KMS-11 (cell line): ENCODE results near the gene SF3B6.

Source experiments
- H2AFZ ChIP-seq: fragments of 200-600 bp; sonication (generic); 2 replicates; pipeline ENCODE4 v1.6.1; 2016; ENCODE audit warnings: antibody characterized with exemption, mixed run types, low read depth
- H3K27ac ChIP-seq: fragments of 200-600 bp; sonication (generic); 2 replicates; pipeline ENCODE4 v1.6.1; 2016; ENCODE audit warnings: mild to moderate bottlenecking, mixed run types
- H3K27me3 ChIP-seq: fragments of 200-600 bp; sonication (generic); 2 replicates; pipeline ENCODE4 v1.6.1; 2017; ENCODE audit warnings: mild to moderate bottlenecking, low read depth, mixed run types, moderate library complexity; ENCODE audit not compliant: insufficient read depth
- H3K36me3 ChIP-seq: fragments of 200-600 bp; sonication (generic); 2 replicates; pipeline ENCODE4 v1.6.1; 2017; ENCODE audit warnings: mild to moderate bottlenecking, mixed run types; ENCODE audit not compliant: insufficient read depth
- H3K4me1 ChIP-seq: fragments of 200-600 bp; sonication (generic); 2 replicates; pipeline ENCODE4 v1.6.1; 2016; ENCODE audit warnings: mild to moderate bottlenecking, low read depth, mixed run types; ENCODE audit not compliant: poor library complexity, severe bottlenecking
- H3K4me2 ChIP-seq: fragments of 200-600 bp; sonication (generic); 2 replicates; pipeline ENCODE4 v1.7.0; 2016; ENCODE audit warnings: mild to moderate bottlenecking, mixed run types
- H3K4me3 ChIP-seq: fragments of 200-600 bp; sonication (generic); IDR thresholded peaks from 2 replicates; pipeline ENCODE4 v1.6.1; 2017; ENCODE audit warnings: low read depth, low read length, mixed read lengths; ENCODE audit not compliant: insufficient read depth
- H3K79me2 ChIP-seq: fragments of 200-600 bp; sonication (generic); 2 replicates; pipeline ENCODE4 v1.6.1; 2016; ENCODE audit warnings: low read depth, mixed run types; ENCODE audit not compliant: insufficient read depth
- H3K9ac ChIP-seq: fragments of 200-600 bp; sonication (generic); 2 replicates; pipeline ENCODE4 v1.6.1; 2016; ENCODE audit warnings: mild to moderate bottlenecking, mixed run types
- H4K20me1 ChIP-seq: fragments of 200-600 bp; sonication (generic); 2 replicates; pipeline ENCODE4 v1.6.1; 2016; ENCODE audit warnings: mild to moderate bottlenecking, mixed run types; ENCODE audit not compliant: insufficient read depth
- CTCF ChIP-seq: fragments of 200-600 bp; sonication (generic); conservative IDR thresholded peaks from 2 replicates; pipeline ENCODE4 v1.6.1; 2017; ENCODE audit warnings: low read depth, mild to moderate bottlenecking, antibody characterized with exemption, low read length, moderate library complexity, mixed read lengths

The SF3B6 gene

GRCh38 chr2:24083567-24084385, 7.7 kb upstream of the SF3B6 start:
- peak overlapping the region; percentile 92 for H3K27ac ChIP-seq
- no peaks in the 10 kb centered on the region for H3K79me2 ChIP-seq
- peaks cover 12% of the 10 kb centered on the region for H3K4me1 ChIP-seq
- H3K9ac ChIP-seq = peak overlapping the region; percentile 80
- peak overlapping the region; percentile 97 for H2AFZ ChIP-seq
- H3K4me2 ChIP-seq = peak overlapping the region; percentile 91
- no peaks in the 10 kb centered on the region for H3K36me3 ChIP-seq
- H4K20me1 ChIP-seq = no peaks in the 10 kb centered on the region
- no peak for TF ChIP-seq CTCF
- no peak overlapping the region for H3K4me3 ChIP-seq
- no peaks in the 10 kb centered on the region for H3K27me3 ChIP-seq

GRCh38 chr2:24082787-24083566, 6.9 kb upstream of the SF3B6 start:
- Histone ChIP-seq H3K4me2 (peak overlapping the region; percentile 91), H3K4me3 (no peak overlapping the region), H2AFZ (peak overlapping the region; percentile 97), H3K9ac (peak overlapping the region; percentile 80), H3K27ac (peak overlapping the region; percentile 92), H3K36me3 (no peaks in the 10 kb centered on the region), H3K4me1 (peaks cover 12% of the 10 kb centered on the region), H3K27me3 (no peaks in the 10 kb centered on the region), H4K20me1 (no peaks in the 10 kb centered on the region), H3K79me2 (no peaks in the 10 kb centered on the region)
- no peak for TF ChIP-seq CTCF

- no peak overlapping the region for H3K4me3 ChIP-seq
- no peaks in the 10 kb centered on the region for H3K27me3 ChIP-seq
- H3K9ac ChIP-seq = no peak overlapping the region
- TF ChIP-seq CTCF = no peak
- no peak overlapping the region for H3K27ac ChIP-seq
- no peaks in the 10 kb centered on the region for H4K20me1 ChIP-seq
- H3K4me2 ChIP-seq = no peak overlapping the region
- peaks cover 19% of the 10 kb centered on the region for H3K4me1 ChIP-seq
- H2AFZ ChIP-seq = no peak overlapping the region
- H3K79me2 ChIP-seq = peaks cover 2% of the 10 kb centered on the region; the same call in 1 of the 2 replicates
- H3K36me3 ChIP-seq = no peaks in the 10 kb centered on the region
Observed at GRCh38 chr2:24080701-24081100, 4.6 kb upstream of the SF3B6 start.

GRCh38 chr2:24077879-24078278, 1.8 kb upstream of the SF3B6 start:
- Histone ChIP-seq H3K27me3 (no peaks in the 10 kb centered on the region), H3K4me1 (peaks cover 25% of the 10 kb centered on the region), H3K4me3 (peak overlapping the region; percentile 1), H4K20me1 (no peaks in the 10 kb centered on the region), H3K79me2 (peaks cover 26% of the 10 kb centered on the region; the same call in 1 of the 2 replicates), H2AFZ (no peak overlapping the region), H3K4me2 (peak overlapping the region; percentile 72; the same call in 1 of the 2 replicates), H3K27ac (no peak overlapping the region), H3K9ac (no peak overlapping the region), H3K36me3 (peaks cover 3% of the 10 kb centered on the region; the same call in 1 of the 2 replicates)
- TF ChIP-seq CTCF = no peak
